NCI-H2081 (cell line): ENCODE measurements around the gene TP73.
A peak's percentile ranks its signal among the peaks of the same experiment; 100 is the strongest.
"Not testable (repeated sequence)": the region's sequence is repeated elsewhere in the genome, so short reads cannot be mapped to it uniquely, and the experiment has no call there.

Experiments
- DNase-seq, 2 experiments: peaks; one replicate each; lab custom pipeline; 2025; lab: John Stamatoyannopoulos, UW

TP73 gene

DNA sequence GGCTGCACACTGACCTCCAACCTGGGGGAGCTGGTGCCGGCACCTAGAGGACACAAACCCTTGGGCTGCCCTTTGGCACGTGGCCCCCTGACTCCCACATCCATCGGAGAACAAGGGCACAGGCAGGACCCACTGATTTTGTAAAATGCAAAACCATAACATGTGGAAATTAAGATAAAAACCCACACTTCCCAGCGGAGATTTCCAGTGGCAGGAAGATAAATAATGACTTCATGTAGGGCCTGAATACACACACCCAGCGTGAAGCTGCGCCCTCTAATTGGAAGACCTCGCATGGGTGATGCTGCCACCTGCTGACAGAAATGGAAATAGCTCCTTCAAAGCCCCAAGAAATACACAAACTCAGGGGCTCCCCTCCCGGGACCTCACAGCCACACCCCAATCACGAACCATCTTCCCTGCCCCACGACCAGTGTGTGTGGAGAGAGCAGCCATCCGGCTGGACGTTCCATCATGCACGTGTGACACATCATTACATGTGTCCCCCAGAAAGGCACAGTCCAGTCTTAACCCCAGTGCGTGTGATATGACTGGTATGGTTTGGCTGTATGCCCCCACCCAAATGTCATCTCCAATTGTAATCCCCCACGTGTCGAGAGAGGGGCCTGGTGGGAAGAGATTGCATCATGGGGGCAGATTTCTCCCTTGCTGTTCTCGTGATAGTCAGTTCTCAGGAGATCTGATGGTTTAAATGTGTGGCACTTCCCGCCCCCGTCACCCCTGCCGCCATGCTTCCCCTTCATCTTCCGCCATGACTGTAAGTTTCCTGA lies 33.2 kb upstream of the TP73 start:
- DNase-seq: peak; percentile 58 to 61

DNA sequence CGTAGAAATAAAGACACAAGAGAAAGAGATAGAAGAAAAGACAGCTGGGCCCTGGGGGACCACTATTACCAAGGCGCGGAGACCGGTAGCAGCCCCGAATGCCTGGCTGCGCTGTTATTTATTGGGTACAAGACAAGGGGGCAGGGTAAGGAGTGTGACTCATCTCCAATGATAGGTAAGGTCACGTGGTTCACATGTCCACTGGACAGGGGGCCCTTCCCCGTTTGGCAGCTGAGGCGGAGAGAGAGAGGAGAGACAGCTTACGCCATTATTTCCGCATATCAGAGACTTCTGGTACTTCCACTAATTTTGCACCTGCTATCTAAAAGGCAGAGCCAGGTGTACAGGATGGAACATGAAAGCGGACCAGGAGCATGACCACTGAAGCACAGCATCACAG lies 31.6 kb upstream of the TP73 start:
- no peak for DNase-seq

DNA sequence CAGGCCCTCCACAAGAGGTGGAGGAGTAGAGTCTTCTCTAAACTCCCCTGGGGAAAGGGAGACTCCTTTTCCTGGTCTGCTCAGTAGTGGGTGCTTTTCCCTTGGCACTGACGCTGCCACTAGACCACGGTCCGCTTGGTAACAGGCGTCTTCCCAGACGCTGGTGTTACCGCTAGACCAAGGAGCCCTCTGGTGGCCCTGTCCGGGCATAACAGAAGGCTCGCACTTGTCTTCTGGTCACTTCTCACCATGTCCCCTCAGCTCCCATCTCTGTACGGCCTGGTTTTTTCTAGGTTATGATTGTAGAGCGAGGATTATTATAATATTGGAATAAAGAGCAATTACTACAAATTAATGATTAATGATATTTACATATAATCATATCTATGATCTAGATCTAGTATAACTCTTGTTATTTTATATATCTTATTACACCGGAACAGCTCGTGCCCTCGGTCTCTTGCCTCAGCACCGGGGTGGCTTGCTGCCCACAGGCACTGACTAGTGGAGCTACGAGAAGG lies 31.1 kb upstream of the TP73 start:
- peak in 1 of 2 experiments; percentile 1 for DNase-seq

DNA sequence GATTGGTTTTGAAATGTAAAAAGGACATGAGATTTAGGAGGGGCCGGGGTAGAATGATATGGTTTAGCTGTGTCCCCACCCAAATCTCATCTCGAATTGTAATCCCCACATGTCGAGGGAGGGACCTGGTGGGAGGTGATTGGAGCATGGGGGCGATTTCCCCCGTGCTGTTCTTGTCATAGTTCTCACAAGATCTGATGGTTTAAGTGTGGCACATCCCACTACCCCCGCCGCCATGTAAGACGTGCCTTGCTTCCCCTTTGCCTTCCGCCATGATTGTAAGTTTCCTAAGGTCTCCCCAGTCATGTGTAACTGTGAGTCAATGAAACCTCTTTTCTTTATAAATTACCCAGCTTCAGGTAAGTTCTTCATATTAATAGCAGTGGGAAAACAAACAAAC lies 30.2 kb upstream of the TP73 start:
- DNase-seq: not testable (repeated sequence)

DNA sequence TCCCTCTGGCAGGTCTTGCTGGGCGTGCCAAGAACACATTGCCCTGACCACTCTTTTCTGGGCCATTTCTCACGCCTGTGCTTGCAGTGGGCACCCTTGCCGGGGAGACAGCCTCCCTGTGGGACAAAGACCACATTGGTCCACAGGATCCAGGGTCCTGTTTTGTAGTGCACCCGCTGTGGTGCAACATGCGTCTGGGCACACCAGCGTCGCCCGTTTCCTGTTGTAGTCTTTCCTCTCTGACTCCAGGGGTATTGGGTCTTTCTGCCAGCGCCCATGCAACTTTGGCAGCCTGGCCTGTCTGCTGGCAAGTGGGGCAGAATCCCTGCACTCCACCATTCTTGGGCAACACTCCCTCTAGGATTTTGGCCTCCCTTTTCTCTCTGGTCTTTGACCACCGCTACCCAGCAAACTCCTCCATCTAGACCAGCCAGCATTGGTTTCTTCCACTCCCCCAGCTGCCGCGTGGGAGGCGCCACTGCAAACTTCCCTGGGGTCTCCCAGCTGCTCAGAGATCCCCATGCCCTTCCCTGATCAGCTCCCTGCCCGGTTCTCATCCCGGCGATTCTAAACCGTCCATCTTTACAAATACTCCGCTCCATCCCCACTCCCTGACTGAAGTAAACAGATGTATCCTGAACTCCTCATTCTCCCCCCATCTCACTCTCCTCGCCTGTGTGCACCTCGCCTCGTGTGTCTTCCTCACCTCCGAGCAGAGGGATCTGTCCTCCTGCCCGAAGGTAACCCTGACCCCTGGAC lies 28.7 kb upstream of the TP73 start:
- no peak for DNase-seq

DNA sequence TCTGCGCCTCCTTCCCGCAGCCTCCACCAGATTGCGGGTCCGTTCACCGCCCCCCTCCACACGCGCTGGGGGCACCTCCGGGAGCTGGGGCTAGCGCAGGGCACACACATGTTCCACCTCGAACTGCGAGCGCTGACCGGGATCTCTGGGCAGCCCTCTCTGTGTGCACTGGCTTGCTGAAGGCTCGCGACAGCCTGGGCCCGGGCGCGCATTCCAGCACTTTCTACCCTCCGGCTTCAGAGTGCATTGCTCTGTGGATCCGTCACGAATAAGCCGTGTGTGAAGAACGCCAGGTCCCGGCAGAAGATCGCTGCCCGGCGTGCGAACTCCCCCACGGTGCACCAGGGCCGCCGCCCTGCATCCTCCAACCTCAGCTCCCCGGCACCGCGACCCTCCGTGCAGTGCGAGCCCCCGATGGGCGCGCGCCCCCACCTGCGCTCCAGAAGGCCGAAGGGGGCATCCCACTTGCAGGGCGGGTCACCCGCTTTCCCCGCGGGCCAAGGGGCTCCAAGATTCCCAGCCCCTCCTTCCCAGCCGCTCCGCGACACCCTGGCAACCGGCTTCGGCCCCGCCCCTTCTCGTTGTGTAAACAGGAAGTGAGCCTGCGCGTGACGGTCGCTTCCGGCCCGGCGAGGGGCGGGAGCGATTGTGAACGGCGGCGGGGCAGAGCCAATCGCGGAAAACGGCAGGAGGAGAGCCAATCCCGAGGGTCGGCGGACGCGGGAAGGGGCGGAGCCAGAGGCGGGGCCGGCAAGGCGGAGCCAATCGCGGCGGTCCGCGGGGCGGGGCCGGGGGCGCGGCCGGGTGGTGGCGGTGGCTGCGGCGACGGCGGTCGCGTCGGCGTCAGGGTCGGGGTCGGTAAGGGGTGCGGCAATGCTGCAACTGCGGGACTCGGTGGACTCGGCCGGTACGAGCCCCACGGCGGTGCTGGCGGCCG lies 27.8 kb upstream of the TP73 start, which contains the start of gene TPRG1L:
TPRG1L (plus strand) TSS at position 816 of the 937 bp plus-strand sequence; CDS start at position 874, 58 bp downstream.
- peak; percentile 92 for DNase-seq

DNA sequence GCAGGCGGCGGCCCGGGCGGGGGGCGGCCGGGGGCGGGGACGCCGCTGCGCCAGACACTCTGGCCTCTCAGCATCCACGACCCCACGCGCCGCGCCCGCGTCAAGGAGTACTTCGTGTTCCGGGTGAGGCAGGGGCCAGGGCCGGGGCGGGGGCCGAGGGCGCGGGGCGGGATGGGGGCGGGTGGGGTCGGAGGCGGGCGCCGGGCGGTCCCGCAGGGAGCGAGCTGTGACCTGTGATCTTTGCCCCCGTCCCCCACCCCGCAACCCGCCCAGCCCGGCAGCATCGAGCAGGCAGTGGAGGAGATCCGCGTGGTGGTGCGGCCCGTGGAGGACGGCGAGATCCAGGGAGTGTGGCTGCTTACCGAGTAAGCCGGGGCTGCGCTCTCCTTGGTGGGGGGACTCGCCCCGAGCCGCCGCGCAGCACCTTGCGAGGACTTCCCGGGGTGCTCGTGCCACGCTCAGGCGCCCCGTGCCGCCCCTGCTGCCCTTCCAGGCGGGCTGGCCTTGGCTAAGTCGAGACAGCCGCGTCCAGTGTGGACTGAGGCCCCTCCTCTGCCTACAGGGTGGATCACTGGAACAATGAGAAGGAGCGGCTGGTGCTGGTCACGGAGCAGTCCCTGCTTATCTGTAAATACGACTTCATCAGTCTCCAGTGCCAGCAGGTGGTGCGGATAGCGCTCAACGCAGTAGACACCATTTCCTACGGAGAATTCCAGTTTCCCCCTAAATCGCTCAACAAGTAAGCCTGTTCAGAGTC lies 27.0 kb upstream of the TP73 start:
- peak in 1 of 2 experiments; percentile 25 for DNase-seq

DNA sequence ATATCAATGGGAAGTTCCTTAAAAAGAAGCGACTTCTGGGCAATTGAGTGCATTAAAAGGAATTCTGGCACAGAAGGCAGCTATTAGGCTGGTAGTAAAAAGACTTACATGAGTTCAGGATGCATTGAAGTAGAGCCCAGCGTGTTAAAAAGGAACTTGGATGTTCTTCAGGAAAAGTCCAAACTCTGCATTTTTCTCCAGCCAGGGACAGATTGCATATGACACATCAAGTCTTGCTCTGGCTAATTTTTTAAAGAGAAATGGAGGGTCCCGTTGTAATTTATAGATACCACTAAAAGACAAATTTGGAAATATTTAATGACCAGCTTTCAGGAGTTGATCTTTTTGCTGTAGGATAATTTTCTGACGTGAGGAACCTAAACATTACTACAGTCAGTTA lies 26.3 kb upstream of the TP73 start:
- no peak for DNase-seq

DNA sequence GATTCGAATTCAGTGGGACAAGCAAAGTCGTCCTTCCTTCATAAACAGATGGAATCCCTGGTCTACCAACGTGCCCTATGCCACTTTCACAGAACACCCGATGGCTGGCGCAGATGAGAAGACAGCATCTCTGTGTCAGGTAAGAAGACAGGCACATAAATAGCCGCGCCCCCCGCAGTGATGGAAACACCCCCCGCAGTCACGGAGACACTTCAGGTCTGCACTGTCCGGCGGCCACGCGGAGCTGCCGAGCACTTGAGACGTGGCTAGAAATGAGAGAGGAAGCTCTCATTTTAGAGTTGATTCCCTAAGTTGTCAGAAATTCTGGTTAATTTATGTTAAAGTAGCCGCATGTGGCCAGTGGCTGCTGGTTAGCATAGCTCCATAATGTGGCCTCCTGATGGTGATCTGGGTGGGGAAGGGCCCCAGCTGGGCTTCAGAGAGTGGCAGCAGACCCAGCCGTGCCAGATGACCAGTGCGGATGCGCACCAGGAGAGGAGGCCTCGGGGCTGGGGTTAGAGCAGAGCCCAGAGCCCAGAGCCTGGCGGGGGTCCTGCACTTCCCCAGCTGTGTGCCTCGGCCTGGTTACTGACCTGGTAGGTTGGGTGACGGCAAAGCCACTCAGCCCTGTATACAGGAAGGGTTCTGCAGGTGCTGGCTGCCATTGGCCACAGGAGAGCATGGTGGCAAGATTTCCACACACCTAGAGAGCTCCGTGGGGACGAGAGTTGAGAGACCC lies 24.6 kb upstream of the TP73 start:
- DNase-seq: no peak

DNA sequence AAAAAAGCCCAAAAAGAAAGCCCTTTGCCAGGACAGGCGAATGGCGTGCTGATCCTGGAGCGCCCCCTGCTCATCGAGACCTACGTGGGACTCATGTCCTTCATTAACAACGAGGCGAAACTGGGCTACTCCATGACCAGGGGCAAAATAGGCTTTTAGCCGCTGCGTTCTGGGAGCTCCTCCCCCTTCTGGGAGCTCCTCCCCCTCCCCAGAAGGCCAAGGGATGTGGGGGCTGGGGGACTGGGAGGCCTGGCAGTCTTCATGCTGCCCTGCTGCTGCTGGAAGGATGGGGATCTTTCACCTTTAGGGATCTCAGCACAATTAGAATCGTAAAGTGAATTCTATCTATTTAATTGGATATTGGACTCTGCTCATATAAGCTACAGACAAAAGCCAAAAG lies 23.9 kb upstream of the TP73 start:
- DNase-seq: no peak

DNA sequence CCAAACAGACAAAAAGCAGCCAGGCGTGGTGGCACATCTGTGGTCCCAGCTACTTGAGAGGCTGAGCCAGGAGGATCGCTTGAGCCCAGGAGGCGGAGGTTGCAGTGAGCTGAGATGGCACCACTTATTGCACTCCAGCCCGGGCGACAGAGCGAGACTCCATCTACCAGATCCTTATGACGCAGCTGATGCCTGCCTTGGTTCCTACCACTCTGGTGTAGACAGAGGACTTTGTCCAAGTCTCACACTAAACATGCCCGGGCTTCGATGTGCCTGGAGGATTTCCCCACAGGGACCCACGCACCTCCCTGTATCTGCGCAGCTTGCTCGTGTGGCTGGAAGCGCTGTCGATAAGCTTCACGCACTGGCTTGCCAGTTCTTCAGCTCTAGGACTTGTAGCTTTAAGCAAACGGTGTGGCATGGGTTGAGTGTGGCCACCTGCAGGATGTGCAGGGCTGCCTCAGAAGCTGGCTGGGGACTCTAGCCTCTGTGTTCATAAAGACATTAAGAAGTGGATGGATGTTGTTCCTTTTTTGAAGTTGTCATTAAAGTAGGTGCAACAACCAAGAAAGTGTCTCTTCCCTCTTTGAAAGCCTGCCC lies 22.7 kb upstream of the TP73 start:
- DNase-seq: no peak

DNA sequence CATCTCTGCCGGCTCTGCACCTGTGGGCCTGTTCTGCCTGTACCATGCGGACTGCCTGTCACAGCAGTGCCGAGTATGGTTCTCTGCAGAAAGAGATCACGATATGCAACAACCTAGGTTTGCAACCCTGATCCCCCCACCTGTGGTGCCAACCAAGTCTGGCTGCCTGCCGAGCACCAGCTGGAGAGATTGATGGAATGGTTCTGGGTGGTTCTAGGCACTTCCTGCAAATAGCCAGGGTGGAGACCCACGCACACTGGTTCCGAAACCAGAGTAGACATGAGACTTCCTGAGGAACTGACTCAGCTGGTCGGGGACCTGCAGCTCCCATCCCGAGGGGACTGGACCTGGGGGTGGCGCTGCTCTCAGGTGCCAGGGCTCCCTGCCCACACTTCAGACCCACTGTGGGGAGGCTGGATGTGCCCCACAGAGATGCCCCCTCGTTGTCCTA lies 22.1 kb upstream of the TP73 start:
- DNase-seq: no peak

DNA sequence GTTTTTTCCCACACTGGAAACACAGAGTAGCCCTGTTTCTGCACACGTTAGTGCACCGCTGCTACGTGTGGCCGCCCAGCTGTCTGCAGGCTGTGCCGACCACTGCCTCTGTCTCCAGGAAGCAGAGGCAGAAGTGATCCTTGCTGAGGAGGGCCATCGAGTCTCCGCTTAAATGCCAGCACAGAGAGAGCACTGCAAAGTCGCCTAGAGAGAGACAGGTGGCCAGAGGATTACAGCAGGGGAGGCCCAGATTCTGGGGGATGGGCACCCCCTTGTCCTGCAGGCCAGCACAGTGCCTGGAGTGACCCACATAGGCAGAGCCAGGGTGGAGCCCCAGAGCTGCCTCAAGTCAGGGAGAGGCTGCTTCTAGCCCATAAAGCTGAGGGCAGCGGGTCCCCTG lies 21.4 kb upstream of the TP73 start:
- DNase-seq: no peak

DNA sequence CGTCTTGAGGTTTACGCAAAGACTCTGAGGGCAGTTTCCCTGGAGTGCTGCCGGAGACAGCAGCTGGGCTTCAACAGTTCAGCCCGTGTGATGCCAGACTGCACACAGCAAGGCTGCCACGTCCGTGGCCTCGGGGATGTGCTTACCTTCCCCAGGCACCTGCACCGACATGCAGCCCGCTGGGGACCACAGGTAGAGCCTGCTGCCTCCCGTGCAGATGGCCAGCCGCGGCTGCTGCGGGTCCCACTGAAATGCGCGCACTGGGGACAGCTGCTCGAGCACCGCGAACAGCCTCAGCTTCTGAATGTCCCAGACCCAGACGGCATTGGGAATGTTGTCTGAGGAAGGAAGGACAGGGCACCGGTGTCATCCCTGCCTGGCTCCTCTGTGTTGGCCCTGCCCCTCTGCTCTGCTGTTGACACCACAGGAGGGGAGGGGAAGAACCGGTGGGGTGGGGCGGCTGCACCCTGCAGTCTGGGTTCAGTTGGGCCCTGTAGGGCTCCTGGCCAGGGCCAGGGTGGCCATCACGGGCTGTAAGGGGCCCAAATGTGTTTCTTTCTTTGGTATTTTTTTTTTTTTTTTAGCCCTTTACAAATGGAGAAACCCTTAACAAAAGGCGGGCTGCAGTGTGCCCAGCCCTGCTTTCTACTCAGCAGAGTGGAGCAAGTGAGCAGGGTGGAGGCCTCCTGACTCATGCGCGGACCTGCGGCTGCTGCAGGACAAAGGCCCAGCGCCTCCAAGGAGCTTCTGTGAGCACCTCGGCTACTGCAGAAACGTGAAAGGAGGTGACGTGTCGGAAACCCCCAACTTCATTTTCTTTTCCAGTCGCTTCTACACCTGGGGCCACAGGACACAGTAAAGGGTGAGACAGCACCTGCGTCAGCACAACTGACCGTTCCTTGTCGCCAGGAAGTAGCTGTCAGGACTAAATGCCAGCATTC lies 20.7 kb upstream of the TP73 start:
- no peak for DNase-seq

DNA sequence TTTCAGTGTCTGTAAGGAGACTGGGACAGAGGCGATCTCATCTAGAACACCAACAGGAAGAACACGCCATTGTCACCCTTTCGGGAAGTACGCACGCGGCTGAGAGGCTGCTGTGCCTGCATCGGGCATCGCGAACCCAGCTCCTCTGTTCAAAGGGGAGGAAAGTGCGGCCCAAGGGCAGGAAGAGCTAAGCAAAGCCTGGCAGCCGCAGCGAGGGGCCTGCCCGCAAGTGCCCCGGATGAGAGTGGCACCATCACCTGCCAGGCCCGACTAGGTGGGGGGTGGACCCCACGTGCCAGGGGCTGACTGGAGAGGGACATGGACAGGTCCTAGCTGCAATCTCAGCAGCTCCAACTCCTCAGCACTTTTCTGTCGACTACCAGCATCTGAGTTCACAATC lies 20.0 kb upstream of the TP73 start:
- no peak for DNase-seq

DNA sequence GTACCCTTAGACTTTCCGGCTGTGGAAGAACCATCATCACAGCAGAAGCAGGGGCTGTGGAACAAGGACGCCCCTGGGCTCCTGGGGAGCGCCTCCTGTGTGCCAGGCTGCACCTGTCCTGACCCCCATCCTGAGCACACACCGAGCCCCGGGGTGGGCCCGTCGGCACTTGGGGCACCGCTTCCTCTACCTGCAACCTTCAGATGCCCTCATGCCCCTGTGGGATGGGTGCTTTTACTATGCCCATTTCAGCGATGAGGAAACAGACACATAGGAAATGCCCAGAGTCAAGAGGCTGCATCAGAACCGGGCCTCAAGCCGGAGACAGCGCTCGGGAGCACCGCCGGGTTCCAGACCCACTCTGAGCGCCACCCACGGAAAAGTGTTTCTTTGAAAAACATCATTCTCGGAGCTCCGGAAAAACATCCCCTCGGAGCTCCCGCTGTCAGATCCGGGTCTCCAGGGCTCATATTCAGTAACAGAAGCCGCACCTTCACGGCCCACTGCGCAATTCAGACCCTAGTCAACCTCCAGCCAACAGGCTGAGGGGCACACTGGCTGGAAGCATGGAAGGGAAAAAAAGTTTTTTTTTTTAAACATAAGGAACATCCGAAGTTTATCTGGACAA lies 19.5 kb upstream of the TP73 start:
- DNase-seq: no peak

DNA sequence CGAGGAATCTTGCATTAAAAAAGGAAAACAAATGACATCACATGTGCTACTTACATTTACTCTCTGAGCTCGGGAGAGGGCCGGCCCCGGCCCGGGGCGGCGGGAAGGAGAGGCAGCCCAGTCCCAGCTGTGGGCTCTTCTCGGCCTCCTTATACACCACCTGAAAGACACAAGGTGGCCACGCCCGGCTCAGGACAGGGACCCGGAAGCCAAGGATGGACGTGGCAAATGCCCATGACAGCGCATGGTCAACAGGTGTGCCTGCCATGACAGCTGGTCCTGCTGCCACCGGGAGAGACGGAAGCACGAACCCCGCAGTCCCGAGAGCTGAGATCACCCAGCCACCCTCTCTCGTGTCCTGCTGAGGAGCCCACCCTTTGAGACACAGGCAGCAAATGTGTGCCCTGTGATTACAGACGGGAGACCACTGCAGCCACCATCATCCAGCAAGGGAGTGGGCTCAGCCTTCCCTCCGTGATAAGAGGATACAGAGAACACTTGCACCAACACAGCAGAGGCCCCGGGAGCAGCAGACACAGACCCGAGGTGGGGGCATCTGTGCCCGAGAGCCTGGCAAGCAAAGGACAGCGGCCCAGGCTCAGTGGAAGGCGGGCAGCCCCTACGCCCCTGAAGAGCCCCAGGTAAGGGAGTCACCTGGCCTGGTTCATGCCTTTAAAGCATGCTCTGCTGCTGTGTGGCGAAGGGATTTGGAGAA lies 18.8 kb upstream of the TP73 start:
- no peak for DNase-seq
